HFFc6 (cell line): Measurements from ENCODE around the gene TAF11L14. TPM values are rescaled to one million over a fixed set of nuclear protein-coding genes. Genes with fewer than 3 reads are reported as not detected.

Source experiments
- DNase-seq: peaks from one replicate; pipeline ENCODE4 v3.0.0-alpha.2; 2018
- H3K27ac Mint-ChIP-seq: 2 replicates; pipeline ENCODE4 v1.8.0; 2020; ENCODE audit warnings: mild to moderate bottlenecking, mixed read lengths
- H3K27me3 Mint-ChIP-seq: 2 replicates; pipeline ENCODE4 v1.8.0; 2021; ENCODE audit warnings: mild to moderate bottlenecking, moderate library complexity, mixed read lengths; ENCODE audit not compliant: insufficient read depth
- H3K36me3 Mint-ChIP-seq: 2 replicates; pipeline ENCODE4 v1.8.0; 2021; ENCODE audit warnings: low read depth, mixed read lengths
- H3K4me1 Mint-ChIP-seq: 2 replicates; pipeline ENCODE4 v1.8.0; 2020; ENCODE audit warnings: low read depth, mixed read lengths
- H3K4me3 Mint-ChIP-seq: 2 replicates; pipeline ENCODE4 v1.8.0; 2020; ENCODE audit warnings: mild to moderate bottlenecking, moderate library complexity, mixed read lengths
- H3K9me3 Mint-ChIP-seq: 2 replicates; pipeline ENCODE4 v1.8.0; 2020; ENCODE audit warnings: mild to moderate bottlenecking, mixed read lengths
- total RNA-seq, 6 experiments: library from RNA; stranded (reverse); fragmentation: NEBNext Ultra II Directional; extraction: Animal tissue kit (Norgen Biotek cat#: 25700); gene quantifications; 2 replicates in 1 of 6; 3 replicates in 5 of 6; pipeline ENCODE4 v1.2.3, GENCODE V29; 2021
- TF ChIP-seq, protein P1 (sequence below): fragments of 200-600 bp; sonication (generic); IDR thresholded peaks from 2 replicates; pipeline ENCODE4 v1.5.0; 2021; ENCODE audit warnings: antibody characterized with exemption, mild to moderate bottlenecking

Gene TAF11L14
- total RNA-seq, 6 experiments from 2014 or later, result not detected

DNA sequence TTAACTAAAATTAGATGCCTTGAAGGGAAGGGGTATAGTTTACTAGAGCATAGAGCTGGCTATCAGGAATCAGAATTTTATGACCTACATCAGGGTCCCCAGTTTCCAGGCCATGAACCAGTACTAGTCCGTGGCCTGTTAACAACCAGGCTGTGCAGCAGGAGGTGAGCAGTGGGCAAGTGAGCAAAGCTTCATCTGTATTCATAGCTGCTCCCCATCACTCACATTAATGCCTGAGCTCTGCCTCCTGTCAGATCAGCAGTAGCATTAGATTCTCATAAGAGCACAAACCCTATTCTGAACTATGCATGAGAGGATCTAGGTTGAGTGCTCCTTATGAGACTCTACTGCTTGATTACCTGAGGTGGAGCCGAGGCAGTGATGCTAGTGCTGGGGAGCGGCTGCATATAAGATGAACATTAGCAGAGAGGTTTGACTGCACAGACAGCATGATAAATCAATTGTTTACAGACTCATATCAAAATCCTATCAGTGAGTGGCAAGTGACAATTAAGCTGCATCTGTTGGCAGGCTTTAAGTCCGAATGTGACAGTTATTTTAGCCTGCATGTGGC is 44.6 kb downstream of the TAF11L14 start:
- TF ChIP-seq, protein P1, sequence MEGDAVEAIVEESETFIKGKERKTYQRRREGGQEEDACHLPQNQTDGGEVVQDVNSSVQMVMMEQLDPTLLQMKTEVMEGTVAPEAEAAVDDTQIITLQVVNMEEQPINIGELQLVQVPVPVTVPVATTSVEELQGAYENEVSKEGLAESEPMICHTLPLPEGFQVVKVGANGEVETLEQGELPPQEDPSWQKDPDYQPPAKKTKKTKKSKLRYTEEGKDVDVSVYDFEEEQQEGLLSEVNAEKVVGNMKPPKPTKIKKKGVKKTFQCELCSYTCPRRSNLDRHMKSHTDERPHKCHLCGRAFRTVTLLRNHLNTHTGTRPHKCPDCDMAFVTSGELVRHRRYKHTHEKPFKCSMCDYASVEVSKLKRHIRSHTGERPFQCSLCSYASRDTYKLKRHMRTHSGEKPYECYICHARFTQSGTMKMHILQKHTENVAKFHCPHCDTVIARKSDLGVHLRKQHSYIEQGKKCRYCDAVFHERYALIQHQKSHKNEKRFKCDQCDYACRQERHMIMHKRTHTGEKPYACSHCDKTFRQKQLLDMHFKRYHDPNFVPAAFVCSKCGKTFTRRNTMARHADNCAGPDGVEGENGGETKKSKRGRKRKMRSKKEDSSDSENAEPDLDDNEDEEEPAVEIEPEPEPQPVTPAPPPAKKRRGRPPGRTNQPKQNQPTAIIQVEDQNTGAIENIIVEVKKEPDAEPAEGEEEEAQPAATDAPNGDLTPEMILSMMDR, result no peak
- H3K9me3 Mint-ChIP-seq, result no peaks in the 10 kb centered on the region
- no peaks in the 10 kb centered on the region for H3K4me1 Mint-ChIP-seq
- no peaks in the 10 kb centered on the region for H3K36me3 Mint-ChIP-seq
- DNase-seq, result no peak
- no peak overlapping the region for H3K27ac Mint-ChIP-seq
- H3K4me3 Mint-ChIP-seq, result no peak overlapping the region
- no peaks in the 10 kb centered on the region; the same call in 1 of the 2 replicates for H3K27me3 Mint-ChIP-seq

DNA sequence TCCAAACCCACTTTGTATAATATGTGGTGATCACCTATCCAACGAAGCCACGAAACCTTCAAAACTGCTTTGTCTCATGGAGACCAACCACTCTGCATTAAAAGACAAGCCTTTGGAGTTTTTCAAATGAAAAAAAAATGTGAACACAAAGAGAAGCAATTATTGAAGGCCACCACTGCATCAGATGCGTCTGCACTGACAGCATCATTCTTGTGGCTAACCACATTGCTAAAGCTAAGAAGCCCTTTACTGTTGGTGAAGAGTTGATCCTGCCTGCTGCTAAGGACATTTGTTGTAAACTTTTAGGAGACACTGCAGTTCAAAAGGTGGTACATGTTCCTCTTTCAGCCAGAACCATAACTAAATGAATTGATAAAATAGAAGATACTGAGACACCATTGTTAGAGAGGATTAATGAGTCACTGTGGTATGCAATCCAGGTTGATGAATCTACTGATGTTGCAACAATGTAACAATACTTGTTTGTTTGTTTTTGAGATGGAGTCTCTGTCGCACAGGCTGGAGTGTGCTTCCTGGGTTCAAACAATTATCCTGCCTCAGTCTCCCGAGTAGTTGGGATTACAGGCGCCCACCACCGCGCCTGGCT is 45.4 kb downstream of the TAF11L14 start:
- no peaks in the 10 kb centered on the region for H3K9me3 Mint-ChIP-seq
- H3K4me1 Mint-ChIP-seq, result no peaks in the 10 kb centered on the region
- no peaks in the 10 kb centered on the region for H3K36me3 Mint-ChIP-seq
- no peak for DNase-seq
- TF ChIP-seq, protein P1, result no peak
- no peak overlapping the region for H3K4me3 Mint-ChIP-seq
- H3K27ac Mint-ChIP-seq, result no peak overlapping the region
- H3K27me3 Mint-ChIP-seq, result no peaks in the 10 kb centered on the region; the same call in 1 of the 2 replicates

DNA sequence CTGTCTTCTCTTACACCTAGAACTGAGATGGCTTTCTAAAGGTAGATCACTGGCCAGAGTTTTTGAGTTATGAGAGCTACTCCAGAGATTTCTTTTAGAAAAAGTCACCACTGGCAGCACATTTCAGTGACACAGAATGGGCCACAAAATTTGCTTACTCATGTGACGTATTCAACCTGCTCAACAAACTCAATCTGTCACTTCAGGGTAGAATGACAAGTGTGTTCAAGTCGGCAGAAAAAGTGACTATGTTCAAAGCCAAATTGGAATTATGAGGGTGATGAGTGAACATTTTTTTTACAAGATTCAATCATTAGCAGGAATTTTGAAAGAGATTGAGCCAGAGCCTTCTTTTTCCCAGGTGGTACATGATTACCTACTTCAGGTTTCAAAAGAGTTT is 46.5 kb downstream of the TAF11L14 start:
- no peak overlapping the region for H3K27ac Mint-ChIP-seq
- no peak overlapping the region for H3K4me3 Mint-ChIP-seq
- no peak for DNase-seq
- H3K4me1 Mint-ChIP-seq, result no peaks in the 10 kb centered on the region
- no peaks in the 10 kb centered on the region for H3K9me3 Mint-ChIP-seq
- TF ChIP-seq, protein P1, result no peak
- no peaks in the 10 kb centered on the region for H3K36me3 Mint-ChIP-seq
- H3K27me3 Mint-ChIP-seq, result no peaks in the 10 kb centered on the region; the same call in 1 of the 2 replicates

Other genes with a start within 250 kb of the TAF11L14 start
- gene TAF11L2, start 136.2 kb upstream of the TAF11L14 start, total RNA-seq, result not detected
- gene TAF11L3, start 116.1 kb upstream of the TAF11L14 start, total RNA-seq, result not detected
- not detected for gene TAF11L4, start 112.7 kb upstream of the TAF11L14 start, total RNA-seq
- not detected for gene TAF11L5, start 109.2 kb upstream of the TAF11L14 start, total RNA-seq
- not detected for gene TAF11L6, start 105.8 kb upstream of the TAF11L14 start, total RNA-seq
- not detected for gene TAF11L7, start 48.7 kb upstream of the TAF11L14 start, total RNA-seq
- gene TAF11L8, start 43.5 kb upstream of the TAF11L14 start, total RNA-seq, result not detected
- not detected for gene TAF11L9, start 40.1 kb upstream of the TAF11L14 start, total RNA-seq
- gene TAF11L10, start 36.6 kb upstream of the TAF11L14 start, total RNA-seq, result not detected
- not detected for gene TAF11L11, start 30.3 kb upstream of the TAF11L14 start, total RNA-seq
- not detected for gene TAF11L12, start 24.1 kb upstream of the TAF11L14 start, total RNA-seq
- gene TAF11L13, start 2.4 kb upstream of the TAF11L14 start, total RNA-seq, result not detected